Subcutaneous adipose tissue (tissue), 4 donors: ENCODE data around the gene GALNT5. TPM values are rescaled to one million over a fixed set of nuclear protein-coding genes. Genes with fewer than 3 reads are reported as not detected.

Experiments
- total RNA-seq, 4 donors: library from RNA; depleted of rRNA; stranded (reverse); fragments of >200 nt; gene quantifications; one replicate each; pipeline ENCODE4 v1.1.0, GENCODE V29; 2016
- TF ChIP-seq, protein P1 (sequence below): fragments of 450-650 bp; IDR thresholded peaks from one replicate; pipeline ENCODE4 v1.5.1; 2016; ENCODE audit warnings: low read depth, mild to moderate bottlenecking, control low read depth, antibody characterized with exemption, moderate library complexity

GALNT5 gene
- total RNA-seq, 4 donors from 2014 or later, result under 0.01 to 0.17 (median 0.08) TPM

DNA sequence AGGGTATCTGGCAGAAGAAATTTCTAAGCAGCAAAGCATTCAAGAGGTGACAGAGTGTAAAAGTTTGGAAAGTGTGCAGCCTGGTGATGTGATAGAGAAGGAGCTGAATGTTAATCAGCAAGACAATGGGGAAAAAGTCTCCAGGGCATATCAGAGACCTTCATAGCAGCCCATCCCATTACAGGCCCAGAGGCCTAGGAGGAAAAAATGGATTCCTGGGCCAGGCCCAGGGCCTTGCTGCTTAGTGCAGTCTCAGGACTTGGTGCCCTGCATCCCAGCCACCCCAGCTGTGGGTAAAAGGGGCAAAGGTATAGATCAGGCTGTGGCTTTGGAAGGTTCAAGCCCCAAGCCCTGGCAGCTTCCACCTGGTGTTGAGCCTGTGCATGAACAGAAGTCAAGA, 104.0 kb downstream of the GALNT5 start:
- TF ChIP-seq, protein P1, sequence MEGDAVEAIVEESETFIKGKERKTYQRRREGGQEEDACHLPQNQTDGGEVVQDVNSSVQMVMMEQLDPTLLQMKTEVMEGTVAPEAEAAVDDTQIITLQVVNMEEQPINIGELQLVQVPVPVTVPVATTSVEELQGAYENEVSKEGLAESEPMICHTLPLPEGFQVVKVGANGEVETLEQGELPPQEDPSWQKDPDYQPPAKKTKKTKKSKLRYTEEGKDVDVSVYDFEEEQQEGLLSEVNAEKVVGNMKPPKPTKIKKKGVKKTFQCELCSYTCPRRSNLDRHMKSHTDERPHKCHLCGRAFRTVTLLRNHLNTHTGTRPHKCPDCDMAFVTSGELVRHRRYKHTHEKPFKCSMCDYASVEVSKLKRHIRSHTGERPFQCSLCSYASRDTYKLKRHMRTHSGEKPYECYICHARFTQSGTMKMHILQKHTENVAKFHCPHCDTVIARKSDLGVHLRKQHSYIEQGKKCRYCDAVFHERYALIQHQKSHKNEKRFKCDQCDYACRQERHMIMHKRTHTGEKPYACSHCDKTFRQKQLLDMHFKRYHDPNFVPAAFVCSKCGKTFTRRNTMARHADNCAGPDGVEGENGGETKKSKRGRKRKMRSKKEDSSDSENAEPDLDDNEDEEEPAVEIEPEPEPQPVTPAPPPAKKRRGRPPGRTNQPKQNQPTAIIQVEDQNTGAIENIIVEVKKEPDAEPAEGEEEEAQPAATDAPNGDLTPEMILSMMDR, result no peak

DNA sequence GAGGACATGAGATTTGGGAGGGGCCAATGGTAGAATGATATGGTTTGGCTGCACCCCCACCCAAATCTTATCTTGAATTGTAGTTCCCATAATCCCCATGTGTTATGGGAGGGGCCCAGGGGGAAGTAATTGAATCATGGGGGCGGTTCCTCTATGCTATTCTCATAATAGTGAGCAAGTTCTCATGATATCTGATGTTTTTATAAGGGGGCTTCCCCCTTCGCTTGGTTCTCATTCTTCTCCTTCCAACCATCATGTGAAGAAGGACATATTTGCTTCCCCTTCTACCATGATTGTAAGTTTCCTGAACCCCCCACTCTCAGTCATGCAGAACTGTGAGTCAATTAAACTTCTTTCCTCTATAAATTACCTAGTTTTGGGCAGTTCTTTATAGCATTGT, 105.1 kb downstream of the GALNT5 start:
- TF ChIP-seq, protein P1, result no peak

DNA sequence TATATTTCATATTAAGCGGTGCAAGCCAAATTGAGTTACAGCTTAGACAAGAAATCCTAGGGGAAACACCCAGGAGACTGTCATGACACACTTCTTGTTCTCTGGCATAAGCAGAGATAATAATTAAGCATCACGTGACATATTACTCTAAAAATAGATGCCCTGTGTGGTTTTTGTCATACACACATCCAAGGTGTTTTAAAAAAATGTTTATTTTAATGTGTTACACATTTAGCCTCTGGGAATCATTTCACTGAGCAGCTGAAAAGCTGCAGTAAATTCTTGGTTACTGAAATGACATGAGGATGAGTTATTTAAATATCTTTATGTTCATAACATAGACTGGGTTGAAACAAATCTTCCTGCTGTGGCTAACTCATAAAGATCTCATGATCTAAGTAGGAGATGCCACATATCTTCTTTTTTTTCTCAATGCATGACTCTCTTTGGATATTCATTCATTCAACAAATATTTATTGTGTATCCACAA, 106.2 kb downstream of the GALNT5 start:
- TF ChIP-seq, protein P1, result no peak

Other genes with a start within 250 kb of the GALNT5 start
- gene ERMN, start 68.1 kb downstream of the GALNT5 start, total RNA-seq, result 1 to 10 TPM in 1 of 4 donors, under 1 TPM in 2, not detected in 1; 0.16 to 1.9 (median 0.22) TPM
- gene CYTIP, start 186.4 kb downstream of the GALNT5 start, total RNA-seq, result 10 to 100 TPM in 3 of 4 donors, 1 to 10 TPM in 1; 6.4 to 47.8 (median 14.6) TPM